Activated T-cell treated with anti-CD3 and anti-CD28 coated beads for 48 hours (primary cell): Measurements from ENCODE around the gene PRPF38A.

Experiments
- DNase-seq: peaks from one replicate; pipeline ENCODE4 v3.0.0-alpha.2; 2020; ENCODE audit warnings: low read depth

The PRPF38A gene

DNA sequence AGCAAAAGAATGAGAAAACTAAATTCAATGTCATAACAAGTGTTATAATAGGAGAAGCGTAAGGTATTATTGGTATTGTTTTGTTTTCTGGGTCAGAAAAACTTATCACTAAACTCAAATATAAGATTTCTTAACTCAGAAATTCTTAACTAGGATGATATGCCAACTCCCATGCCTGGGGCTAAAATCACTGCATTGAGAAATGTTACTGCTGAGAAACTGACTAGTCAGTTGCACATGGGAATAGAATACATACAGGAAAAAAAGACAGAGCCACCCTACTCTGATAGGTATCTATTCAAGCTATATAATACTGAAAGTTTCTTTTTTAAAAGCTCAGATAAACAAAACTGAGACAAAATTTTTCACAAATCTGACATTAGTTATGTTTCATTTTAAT, 56.3 kb downstream of the PRPF38A start:
- no peak for DNase-seq

DNA sequence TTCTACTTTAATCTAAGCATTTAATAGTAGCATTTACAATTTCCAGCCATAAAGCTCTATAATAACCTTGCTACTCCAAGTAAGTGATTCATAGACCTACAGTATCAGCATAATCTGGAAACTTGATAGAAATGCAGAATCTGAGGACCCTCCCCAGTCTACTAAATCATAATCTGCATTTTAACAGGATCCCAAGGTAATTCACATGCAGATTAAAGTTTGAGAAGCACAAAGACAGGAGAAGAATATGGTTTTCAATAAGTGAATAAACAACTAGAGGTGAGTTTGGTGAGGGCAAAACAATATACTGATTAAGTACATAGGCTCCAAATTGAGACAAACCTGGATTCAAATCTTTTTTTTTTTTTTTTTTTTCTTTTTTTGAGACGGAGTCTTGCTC, 57.4 kb downstream of the PRPF38A start:
- no peak for DNase-seq

DNA sequence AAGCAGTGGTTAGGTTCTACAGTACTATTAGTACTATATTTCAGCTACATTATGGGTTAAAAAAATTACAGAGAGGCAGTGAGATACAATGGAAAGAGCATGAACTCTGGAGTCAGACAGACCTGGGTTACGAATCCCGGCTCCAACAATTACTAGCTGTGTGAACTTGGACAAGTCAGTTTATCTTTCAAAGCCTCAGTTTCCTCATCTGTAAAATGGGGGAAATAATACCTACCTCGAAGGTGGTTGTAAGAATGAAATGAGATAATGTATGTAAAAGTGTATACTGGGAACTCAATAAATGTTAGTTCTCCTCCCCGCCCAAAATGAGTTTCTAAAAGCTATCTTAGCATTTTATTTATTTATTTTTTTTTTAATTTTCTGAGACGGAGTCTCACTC, 59.5 kb downstream of the PRPF38A start:
- no peak for DNase-seq

DNA sequence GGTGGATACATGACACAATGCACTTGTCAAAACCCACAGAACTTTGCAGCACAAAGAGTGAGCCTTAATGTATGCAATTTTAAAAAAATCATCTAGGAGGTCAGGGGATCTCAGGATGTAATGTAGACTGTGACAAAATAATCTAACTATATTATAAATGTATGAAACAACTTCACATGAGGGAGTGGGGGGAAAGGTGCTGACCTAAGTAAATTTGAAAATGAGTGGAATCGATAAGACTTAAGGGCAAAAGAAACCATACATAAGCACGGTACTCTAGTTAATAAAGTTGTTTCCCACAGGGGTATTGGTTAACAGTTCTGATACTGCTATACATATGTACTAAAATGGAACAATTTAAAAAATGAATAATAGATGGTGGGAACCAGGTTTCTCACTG, 64.7 kb downstream of the PRPF38A start:
- no peak for DNase-seq
